H9 (cell line): ENCODE measurements around the gene PLS1. TPM values are rescaled to one million over a fixed set of nuclear protein-coding genes. Genes with fewer than 3 reads are reported as not detected.

Experiments
- DNase-seq: peaks from one replicate; pipeline ENCODE4 v3.0.0-alpha.2; 2017
- H2AFZ ChIP-seq: one replicate; pipeline ENCODE4 v1.6.1; 2013; ENCODE audit warnings: mild to moderate bottlenecking, low read length, control low read depth, moderate library complexity
- H2AK5ac ChIP-seq: 2 replicates; pipeline ENCODE4 v1.6.1; 2013; ENCODE audit warnings: low read length, control low read depth, mixed read lengths; ENCODE audit not compliant: insufficient read length
- H2BK120ac ChIP-seq: one replicate; pipeline ENCODE4 v1.6.1; 2013; ENCODE audit warnings: low read depth, mild to moderate bottlenecking, low read length, control low read depth, inconsistent platforms; ENCODE audit not compliant: poor library complexity, severe bottlenecking
- H2BK12ac ChIP-seq: 2 replicates; pipeline ENCODE4 v1.6.1; 2013; ENCODE audit warnings: low read length, control low read depth, mixed read lengths, low read depth; ENCODE audit not compliant: insufficient read length
- H2BK15ac ChIP-seq: 2 replicates; pipeline ENCODE4 v1.6.1; 2013; ENCODE audit warnings: low read depth, low read length, control low read depth
- H2BK20ac ChIP-seq: one replicate; pipeline ENCODE4 v1.6.1; 2013; ENCODE audit warnings: low read depth, mild to moderate bottlenecking, low read length, control low read depth, inconsistent platforms; ENCODE audit not compliant: poor library complexity, severe bottlenecking
- H2BK5ac ChIP-seq: 2 replicates; pipeline ENCODE4 v1.6.1; 2013; ENCODE audit warnings: low read length, control low read depth, mixed read lengths; ENCODE audit not compliant: insufficient read length
- H3K14ac ChIP-seq: 2 replicates; pipeline ENCODE4 v1.6.1; 2013; ENCODE audit warnings: low read length, control low read depth; ENCODE audit not compliant: insufficient read depth
- H3K18ac ChIP-seq: 2 replicates; pipeline ENCODE4 v1.6.1; 2013; ENCODE audit warnings: low read depth, mild to moderate bottlenecking, mixed read lengths, low read length, control low read depth; ENCODE audit not compliant: insufficient read length
- H3K23ac ChIP-seq: 2 replicates; pipeline ENCODE4 v1.6.1; 2013; ENCODE audit warnings: low read length, control low read depth, mixed read lengths, low read depth; ENCODE audit not compliant: insufficient read length
- H3K23me2 ChIP-seq: 2 replicates; pipeline ENCODE4 v1.6.1; 2013; ENCODE audit warnings: low read depth, mild to moderate bottlenecking, mixed read lengths, low read length, control low read depth; ENCODE audit not compliant: insufficient read length, poor library complexity, severe bottlenecking
- H3K27ac ChIP-seq: 2 replicates; pipeline ENCODE4 v1.5.1; 2013; ENCODE audit warnings: low read length, control low read depth, mixed read lengths, low read depth; ENCODE audit not compliant: insufficient read length
- H3K27me3 ChIP-seq: 2 replicates; pipeline ENCODE4 v1.6.1; 2013; ENCODE audit warnings: low read length, control low read depth, inconsistent platforms; ENCODE audit not compliant: insufficient read depth
- H3K4ac ChIP-seq: 2 replicates; pipeline ENCODE4 v1.6.1; 2013; ENCODE audit warnings: low read depth, mild to moderate bottlenecking, control low read depth, inconsistent platforms, low read length, moderate library complexity
- H3K4me1 ChIP-seq: 2 replicates; pipeline ENCODE4 v1.6.1; 2013; ENCODE audit warnings: low read length, control low read depth, inconsistent platforms; ENCODE audit not compliant: insufficient read depth
- H3K4me2 ChIP-seq: 2 replicates; pipeline ENCODE4 v1.6.1; 2013; ENCODE audit warnings: low read length, control low read depth, mixed read lengths; ENCODE audit not compliant: insufficient read length, insufficient read depth
- H3K56ac ChIP-seq: 2 replicates; pipeline ENCODE4 v1.6.1; 2013; ENCODE audit warnings: low read depth, mild to moderate bottlenecking, mixed read lengths, low read length, control low read depth; ENCODE audit not compliant: insufficient read length
- H3K79me1 ChIP-seq: 2 replicates; pipeline ENCODE4 v1.6.1; 2013; ENCODE audit warnings: low read depth, mild to moderate bottlenecking, moderate library complexity, low read length, control low read depth, inconsistent platforms; ENCODE audit not compliant: insufficient read depth, poor library complexity, severe bottlenecking
- H3K79me2 ChIP-seq: 2 replicates; pipeline ENCODE4 v1.6.1; 2013; ENCODE audit warnings: low read length, control low read depth, inconsistent platforms; ENCODE audit not compliant: insufficient read depth
- H3K9ac ChIP-seq: 2 replicates; pipeline ENCODE4 v1.6.1; 2013; ENCODE audit warnings: low read length, control low read depth, mixed read lengths; ENCODE audit not compliant: insufficient read length; ENCODE audit errors: extremely low read depth
- H3K9me3 ChIP-seq: one replicate; pipeline ENCODE4 v1.6.1; 2013; ENCODE audit warnings: low read depth, low read length, inconsistent platforms; ENCODE audit not compliant: control insufficient read depth
- H3T11ph ChIP-seq: one replicate; pipeline ENCODE4 v1.6.1; 2013; ENCODE audit warnings: mild to moderate bottlenecking, low read length, control low read depth, inconsistent platforms
- H4K20me1 ChIP-seq: one replicate; pipeline ENCODE4 v1.6.1; 2013; ENCODE audit not compliant: control insufficient read depth, insufficient read length, insufficient read depth
- H4K5ac ChIP-seq: 2 replicates; pipeline ENCODE4 v1.6.1; 2013; ENCODE audit warnings: low read depth, mild to moderate bottlenecking, mixed read lengths, low read length, control low read depth; ENCODE audit not compliant: insufficient read length
- H4K8ac ChIP-seq: replicated peaks from 2 replicates; pipeline ENCODE4 v1.6.1; 2013; ENCODE audit warnings: low read length, control low read depth, mixed read lengths, low read depth; ENCODE audit not compliant: insufficient read length
- H4K91ac ChIP-seq: 2 replicates; pipeline ENCODE4 v1.6.1; 2013; ENCODE audit warnings: low read depth, mild to moderate bottlenecking, moderate library complexity, mixed read lengths, low read length, control low read depth; ENCODE audit not compliant: insufficient read length
- H3K27ac Mint-ChIP-seq, 3 experiments: 2 replicates in 2 of 3; 3 replicates in 1 of 3; pipeline ENCODE4 v1.8.0; 2020 to 2021; ENCODE audit warnings: mixed read lengths in 3 of 3, mild to moderate bottlenecking in 1 of 3, moderate library complexity in 1 of 3
- H3K27me3 Mint-ChIP-seq: 2 replicates; pipeline ENCODE4 v1.8.0; 2021; ENCODE audit warnings: low read depth, mild to moderate bottlenecking, moderate library complexity, mixed read lengths
- H3K36me3 Mint-ChIP-seq, 3 experiments: 2 replicates in 2 of 3; 3 replicates in 1 of 3; pipeline ENCODE4 v1.8.0; 2020 to 2021; ENCODE audit warnings: low read depth in 3 of 3, mixed read lengths in 3 of 3; ENCODE audit not compliant: insufficient read depth in 1 of 3
- H3K4me1 Mint-ChIP-seq, 2 experiments: 2 replicates each; pipeline ENCODE4 v1.8.0; 2020; ENCODE audit warnings: mixed read lengths in 2 of 2
- H3K4me3 Mint-ChIP-seq, 2 experiments: 2 replicates in 1 of 2; 3 replicates in 1 of 2; pipeline ENCODE4 v1.8.0; 2020 to 2021; ENCODE audit warnings: mild to moderate bottlenecking in 2 of 2, mixed read lengths in 2 of 2, moderate library complexity in 1 of 2
- H3K9me3 Mint-ChIP-seq, 2 experiments: 2 replicates in 1 of 2; 3 replicates in 1 of 2; pipeline ENCODE4 v1.8.0; 2020; ENCODE audit warnings: mild to moderate bottlenecking in 2 of 2, mixed read lengths in 2 of 2, moderate library complexity in 1 of 2
- CTCF ChIP-seq: fragments of 200-600 bp; sonication (generic); conservative IDR thresholded peaks from 3 replicates; pipeline ENCODE4 v1.8.0; 2021; ENCODE audit warnings: antibody characterized with exemption, mild to moderate bottlenecking
- WGBS: extraction: QIAGEN DNeasy Blood & Tissue Kit; methylation state at CpG from one replicate; pipeline ENCODE4 v1.1.7; 2013; ENCODE audit warnings: missing lambda C conversion rate, low lambda C conversion rate, mixed read lengths; ENCODE audit not compliant: insufficient read length; ENCODE audit errors: extremely low coverage; 5-methylcytosine and 5-hydroxymethylcytosine counted together
- total RNA-seq: library from RNA; stranded (reverse); gene quantifications from 2 replicates; pipeline ENCODE4 v1.2.1, GENCODE V29; 2021

The PLS1 gene
- total RNA-seq, 1 experiment from 2014 or later: 20.4 TPM

GRCh38 chr3:142609136-142609535, 12.9 kb downstream of the PLS1 start:
- Histone ChIP-seq H2AK5ac (no peak overlapping the region), H2BK5ac (no peak overlapping the region), H2AFZ (no peak overlapping the region), H4K20me1 (peaks cover 3% of the 10 kb centered on the region), H3K9me3 (no peaks in the 10 kb centered on the region), H3K23ac (no peak overlapping the region), H3K79me1 (no peaks in the 10 kb centered on the region), H4K91ac (no peak overlapping the region), H4K8ac (no peak overlapping the region), H3K23me2 (no peaks in the 10 kb centered on the region), H4K5ac (no peak overlapping the region), H3K14ac (no peak overlapping the region), H2BK20ac (no peak overlapping the region), H3K18ac (no peak overlapping the region), H3K4me1 (no peaks in the 10 kb centered on the region), H3K4ac (no peak overlapping the region), H2BK120ac (no peak overlapping the region), H3K27ac (no peak overlapping the region), H2BK12ac (no peak overlapping the region), H3T11ph (no peak overlapping the region), H3K4me2 (no peak overlapping the region), H2BK15ac (no peak overlapping the region), H3K79me2 (no peaks in the 10 kb centered on the region), H3K27me3 (no peaks in the 10 kb centered on the region), H3K9ac (no peak overlapping the region), H3K56ac (no peak overlapping the region)
- WGBS: no CpG with 5 or more reads among the region's 1 CpG
- no peak for DNase-seq
- Mint-ChIP-seq H3K27me3 (no peaks in the 10 kb centered on the region), H3K36me3 (no peaks in the 10 kb centered on the region), H3K4me1 (no peaks in the 10 kb centered on the region), H3K9me3 (no peaks in the 10 kb centered on the region), H3K27ac (no peak overlapping the region), H3K4me3 (no peak overlapping the region)
- no peak for TF ChIP-seq CTCF
